ENCODE measurements around the gene NEDD9.

Gene NEDD9

DNA sequence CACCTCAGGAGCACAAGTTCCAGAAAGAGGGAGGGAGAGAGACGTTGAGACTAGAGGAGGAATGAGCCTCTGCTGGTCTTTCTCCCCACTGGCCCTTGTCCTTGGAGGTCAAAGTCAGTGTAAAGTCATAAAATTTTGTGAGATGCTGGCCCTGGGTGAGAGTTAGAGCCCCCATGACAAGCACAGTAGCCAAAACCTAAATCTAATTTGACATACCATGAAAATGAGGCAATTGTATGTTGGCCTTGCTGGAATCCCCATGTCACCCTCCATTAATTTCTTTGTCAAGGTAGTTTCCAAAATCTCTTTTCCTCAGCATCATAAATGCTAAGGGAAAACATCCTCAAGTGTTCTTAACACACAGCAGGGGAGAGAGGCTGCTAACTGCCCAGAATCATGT lies 17.6 kb upstream of the NEDD9 start:
- Histone ChIP-seq H3K27me3 (ENCODE audit: insufficient read depth, low read length) (no peaks in the 10 kb centered on the region), H3K36me3 (ENCODE audit: insufficient read depth, low read length) (peaks cover 5% of the 10 kb centered on the region; the same call in 1 of the 2 replicates), H3K9ac (ENCODE audit: low read length) (no peak overlapping the region), H2AFZ (ENCODE audit: low read length) (no peak overlapping the region), H3K27ac (ENCODE audit: low read depth, low read length, poor library complexity, severe bottlenecking) (no peak overlapping the region), H3F3A (ENCODE audit: insufficient read depth, low read length) (no peaks in the 10 kb centered on the region), H3K4me2 (ENCODE audit: low read length) (no peak overlapping the region), H3K79me2 (ENCODE audit: insufficient read depth, low read length) (no peaks in the 10 kb centered on the region), H4K20me1 (ENCODE audit: insufficient read depth, low read length) (no peaks in the 10 kb centered on the region), H3K9me2 (ENCODE audit: low read depth, low read length) (no peaks in the 10 kb centered on the region), H3K4me1 (ENCODE audit: insufficient read depth, low read length, severe bottlenecking) (no peaks in the 10 kb centered on the region), H3K4me3 (ENCODE audit: low read depth, low read length, poor library complexity, severe bottlenecking) (no peak overlapping the region), H3K9me3 (ENCODE audit: low read length) (no peaks in the 10 kb centered on the region)
- TF ChIP-seq, protein P1, sequence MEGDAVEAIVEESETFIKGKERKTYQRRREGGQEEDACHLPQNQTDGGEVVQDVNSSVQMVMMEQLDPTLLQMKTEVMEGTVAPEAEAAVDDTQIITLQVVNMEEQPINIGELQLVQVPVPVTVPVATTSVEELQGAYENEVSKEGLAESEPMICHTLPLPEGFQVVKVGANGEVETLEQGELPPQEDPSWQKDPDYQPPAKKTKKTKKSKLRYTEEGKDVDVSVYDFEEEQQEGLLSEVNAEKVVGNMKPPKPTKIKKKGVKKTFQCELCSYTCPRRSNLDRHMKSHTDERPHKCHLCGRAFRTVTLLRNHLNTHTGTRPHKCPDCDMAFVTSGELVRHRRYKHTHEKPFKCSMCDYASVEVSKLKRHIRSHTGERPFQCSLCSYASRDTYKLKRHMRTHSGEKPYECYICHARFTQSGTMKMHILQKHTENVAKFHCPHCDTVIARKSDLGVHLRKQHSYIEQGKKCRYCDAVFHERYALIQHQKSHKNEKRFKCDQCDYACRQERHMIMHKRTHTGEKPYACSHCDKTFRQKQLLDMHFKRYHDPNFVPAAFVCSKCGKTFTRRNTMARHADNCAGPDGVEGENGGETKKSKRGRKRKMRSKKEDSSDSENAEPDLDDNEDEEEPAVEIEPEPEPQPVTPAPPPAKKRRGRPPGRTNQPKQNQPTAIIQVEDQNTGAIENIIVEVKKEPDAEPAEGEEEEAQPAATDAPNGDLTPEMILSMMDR (IDR thresholded peaks at IDR 0.05; ENCODE audit: low read length): no peak
- no peak for TF ChIP-seq EZH2 (IDR thresholded peaks at IDR 0.05; ENCODE audit: borderline replicate concordance, low read length)

DNA sequence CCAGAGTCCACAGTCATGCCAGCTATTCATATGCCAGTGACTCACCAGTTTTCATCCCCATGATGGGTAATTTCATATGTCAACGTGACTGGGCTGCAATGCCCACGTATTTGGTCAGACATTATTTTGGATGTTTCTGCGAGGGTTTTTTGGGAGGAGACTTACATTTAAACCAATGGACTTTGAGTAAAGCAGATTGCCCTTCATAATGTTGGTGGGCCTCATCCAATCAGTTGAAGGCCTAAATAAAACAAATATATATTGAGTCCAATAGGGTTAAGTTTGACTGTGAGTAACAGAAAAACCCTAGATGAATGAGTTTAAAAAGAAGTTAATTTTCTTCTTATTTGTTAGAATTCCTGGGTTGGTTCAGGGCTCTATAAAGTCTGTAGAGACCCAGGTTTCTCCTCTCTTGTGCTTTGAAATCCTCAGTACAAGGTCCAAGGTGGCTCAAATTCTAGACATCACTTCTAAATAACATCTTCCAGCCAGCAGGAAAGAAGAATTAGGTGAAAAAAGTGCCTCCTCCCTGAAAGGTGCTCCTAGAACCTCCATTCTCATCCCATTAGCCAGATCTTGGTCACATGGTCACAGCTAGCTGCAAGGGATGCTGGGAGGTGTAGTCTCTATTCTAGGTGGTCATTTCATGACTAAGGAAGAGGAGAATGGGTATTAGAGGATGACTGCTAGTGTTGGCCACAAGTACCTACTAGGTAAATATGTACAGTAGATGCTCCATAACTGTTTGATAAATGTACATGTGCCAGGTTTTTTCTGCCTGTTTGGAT lies 16.7 kb upstream of the NEDD9 start:
- H3K4me2 ChIP-seq (ENCODE audit: low read length): no peak overlapping the region
- H2AFZ ChIP-seq (ENCODE audit: low read length): no peak overlapping the region
- no peak overlapping the region for H3K9ac ChIP-seq (ENCODE audit: low read length)
- no peaks in the 10 kb centered on the region for H3F3A ChIP-seq (ENCODE audit: insufficient read depth, low read length)
- TF ChIP-seq, protein P1 (IDR thresholded peaks at IDR 0.05; ENCODE audit: low read length): no peak
- TF ChIP-seq EZH2 (IDR thresholded peaks at IDR 0.05; ENCODE audit: borderline replicate concordance, low read length): no peak
- no peaks in the 10 kb centered on the region for H4K20me1 ChIP-seq (ENCODE audit: insufficient read depth, low read length)
- no peaks in the 10 kb centered on the region for H3K9me2 ChIP-seq (ENCODE audit: low read depth, low read length)
- no peaks in the 10 kb centered on the region for H3K4me1 ChIP-seq (ENCODE audit: insufficient read depth, low read length, severe bottlenecking)
- no peak overlapping the region for H3K4me3 ChIP-seq (ENCODE audit: low read depth, low read length, poor library complexity, severe bottlenecking)
- H3K9me3 ChIP-seq (ENCODE audit: low read length): no peaks in the 10 kb centered on the region
- no peaks in the 10 kb centered on the region for H3K27me3 ChIP-seq (ENCODE audit: insufficient read depth, low read length)
- peaks cover 5% of the 10 kb centered on the region; the same call in 1 of the 2 replicates for H3K36me3 ChIP-seq (ENCODE audit: insufficient read depth, low read length)
- no peak overlapping the region for H3K27ac ChIP-seq (ENCODE audit: low read depth, low read length, poor library complexity, severe bottlenecking)
- no peaks in the 10 kb centered on the region for H3K79me2 ChIP-seq (ENCODE audit: insufficient read depth, low read length)

DNA sequence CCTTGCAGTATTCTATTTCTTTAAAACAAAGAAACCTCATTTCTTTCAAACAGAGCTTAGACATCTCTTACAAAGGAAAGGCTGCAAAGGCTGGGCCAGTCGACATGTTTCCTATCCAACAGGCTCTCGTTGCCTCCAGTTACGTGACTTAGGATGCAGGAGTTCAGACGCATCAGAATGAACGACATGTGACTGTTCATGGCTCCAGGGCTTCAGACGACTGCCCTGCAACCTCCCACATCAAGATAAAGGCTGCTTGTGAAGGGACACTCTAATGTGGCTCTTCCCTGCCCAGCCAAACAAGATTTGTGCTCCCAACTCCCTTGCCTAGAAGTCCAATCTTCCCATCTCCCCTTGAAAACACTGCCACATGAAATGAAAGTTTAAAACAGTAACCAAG lies 14.3 kb upstream of the NEDD9 start:
- Histone ChIP-seq H3K4me1 (ENCODE audit: insufficient read depth, low read length, severe bottlenecking) (no peaks in the 10 kb centered on the region), H3F3A (ENCODE audit: insufficient read depth, low read length) (no peaks in the 10 kb centered on the region), H3K9me3 (ENCODE audit: low read length) (no peaks in the 10 kb centered on the region), H3K9me2 (ENCODE audit: low read depth, low read length) (no peaks in the 10 kb centered on the region), H3K27me3 (ENCODE audit: insufficient read depth, low read length) (no peaks in the 10 kb centered on the region), H3K36me3 (ENCODE audit: insufficient read depth, low read length) (peaks cover 5% of the 10 kb centered on the region; the same call in 1 of the 2 replicates), H3K79me2 (ENCODE audit: insufficient read depth, low read length) (no peaks in the 10 kb centered on the region), H3K4me2 (ENCODE audit: low read length) (no peak overlapping the region), H4K20me1 (ENCODE audit: insufficient read depth, low read length) (no peaks in the 10 kb centered on the region), H3K27ac (ENCODE audit: low read depth, low read length, poor library complexity, severe bottlenecking) (no peak overlapping the region), H2AFZ (ENCODE audit: low read length) (no peak overlapping the region), H3K9ac (ENCODE audit: low read length) (no peak overlapping the region), H3K4me3 (ENCODE audit: low read depth, low read length, poor library complexity, severe bottlenecking) (no peak overlapping the region)
- TF ChIP-seq, protein P1 (IDR thresholded peaks at IDR 0.05; ENCODE audit: low read length): no peak
- no peak for TF ChIP-seq EZH2 (IDR thresholded peaks at IDR 0.05; ENCODE audit: borderline replicate concordance, low read length)

Data from OCI-LY1 (cell line).